ENCODE data around the gene G2E3.

Gene G2E3

DNA sequence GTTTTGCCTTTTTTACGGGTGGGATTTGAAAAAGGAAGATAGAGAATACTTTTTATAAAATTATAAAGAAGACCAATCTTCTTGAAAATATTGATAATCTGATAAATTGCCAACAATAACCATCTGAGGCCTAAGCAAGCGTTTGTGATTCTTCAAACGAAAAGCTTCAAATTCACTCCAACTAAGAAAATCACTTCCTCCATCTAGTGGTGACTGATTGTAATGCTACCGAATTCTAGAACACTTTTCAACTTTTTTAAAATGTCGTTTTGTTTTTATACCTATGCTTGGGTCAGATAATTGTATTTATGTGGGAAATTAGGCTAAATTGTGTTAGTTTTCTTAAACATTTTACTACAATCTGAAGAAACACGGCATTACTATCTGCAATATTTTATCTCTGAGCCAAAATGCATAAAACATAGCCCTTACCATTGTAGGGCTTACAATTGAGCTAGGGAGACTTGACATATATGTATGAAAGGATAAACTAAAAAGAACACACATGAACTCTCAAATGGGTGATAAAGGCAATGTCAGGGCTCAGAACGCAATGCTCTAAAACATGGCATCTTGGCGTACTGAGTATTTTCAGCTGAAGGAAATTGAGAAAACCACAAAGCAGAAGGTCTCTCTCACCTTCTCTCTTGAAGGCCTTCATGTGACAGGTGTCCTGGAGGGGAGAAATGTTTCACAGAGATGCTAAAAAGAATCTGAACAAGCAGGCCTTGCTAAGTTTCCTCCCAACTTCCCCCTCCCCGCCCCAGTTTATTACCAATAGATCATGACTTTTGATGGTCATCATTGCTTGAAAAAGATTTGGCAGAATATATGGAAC, 36.8 kb upstream of the G2E3 start:
- Histone ChIP-seq H3K36me3 (ENCODE audit: control insufficient read depth, insufficient read depth, low read length) (no peaks in the 10 kb centered on the region), H3K27me3 (replicated peaks; ENCODE audit: control insufficient read depth, insufficient read depth, low read length) (no peaks in the 10 kb centered on the region), H3K4me3 (replicated peaks; ENCODE audit: low read depth, low read length) (no peak overlapping the region)
- peak; percentile 16 for DNase-seq (ENCODE audit: extremely low read depth, insufficient read length)
- TF ChIP-seq, protein P1, sequence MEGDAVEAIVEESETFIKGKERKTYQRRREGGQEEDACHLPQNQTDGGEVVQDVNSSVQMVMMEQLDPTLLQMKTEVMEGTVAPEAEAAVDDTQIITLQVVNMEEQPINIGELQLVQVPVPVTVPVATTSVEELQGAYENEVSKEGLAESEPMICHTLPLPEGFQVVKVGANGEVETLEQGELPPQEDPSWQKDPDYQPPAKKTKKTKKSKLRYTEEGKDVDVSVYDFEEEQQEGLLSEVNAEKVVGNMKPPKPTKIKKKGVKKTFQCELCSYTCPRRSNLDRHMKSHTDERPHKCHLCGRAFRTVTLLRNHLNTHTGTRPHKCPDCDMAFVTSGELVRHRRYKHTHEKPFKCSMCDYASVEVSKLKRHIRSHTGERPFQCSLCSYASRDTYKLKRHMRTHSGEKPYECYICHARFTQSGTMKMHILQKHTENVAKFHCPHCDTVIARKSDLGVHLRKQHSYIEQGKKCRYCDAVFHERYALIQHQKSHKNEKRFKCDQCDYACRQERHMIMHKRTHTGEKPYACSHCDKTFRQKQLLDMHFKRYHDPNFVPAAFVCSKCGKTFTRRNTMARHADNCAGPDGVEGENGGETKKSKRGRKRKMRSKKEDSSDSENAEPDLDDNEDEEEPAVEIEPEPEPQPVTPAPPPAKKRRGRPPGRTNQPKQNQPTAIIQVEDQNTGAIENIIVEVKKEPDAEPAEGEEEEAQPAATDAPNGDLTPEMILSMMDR (IDR thresholded peaks at IDR 0.05; ENCODE audit: insufficient read depth, low read length, poor library complexity, severe bottlenecking), result peak; percentile 58

GRCh38 chr14:30525833-30526232, 33.1 kb upstream of the G2E3 start:
- no peaks in the 10 kb centered on the region for H3K36me3 ChIP-seq (ENCODE audit: control insufficient read depth, insufficient read depth, low read length)
- H3K4me3 ChIP-seq (replicated peaks; ENCODE audit: low read depth, low read length), result no peak overlapping the region
- TF ChIP-seq, protein P1 (IDR thresholded peaks at IDR 0.05; ENCODE audit: insufficient read depth, low read length, poor library complexity, severe bottlenecking), result no peak
- H3K27me3 ChIP-seq (replicated peaks; ENCODE audit: control insufficient read depth, insufficient read depth, low read length), result no peaks in the 10 kb centered on the region
- no peak for DNase-seq (ENCODE audit: extremely low read depth, insufficient read length)

DNA sequence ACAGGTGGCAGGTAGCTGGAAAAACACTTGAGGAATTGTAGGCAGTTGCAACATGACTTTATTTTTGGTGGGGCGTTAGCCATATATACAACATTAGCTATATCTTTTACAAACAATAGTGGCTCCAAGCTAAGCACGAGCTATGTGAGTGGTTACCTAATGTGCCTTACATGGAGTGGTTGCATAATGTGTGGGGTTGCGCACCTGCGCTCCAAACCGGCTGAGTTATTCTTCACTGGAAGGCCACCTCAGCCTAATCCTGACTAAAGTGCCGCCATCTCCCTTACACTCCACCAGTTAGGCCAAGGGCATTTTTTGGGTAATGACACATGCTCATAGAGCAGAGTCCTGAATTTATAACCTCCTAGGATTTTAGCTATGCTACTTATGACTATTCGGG, 31.8 kb upstream of the G2E3 start:
- TF ChIP-seq, protein P1 (IDR thresholded peaks at IDR 0.05; ENCODE audit: insufficient read depth, low read length, poor library complexity, severe bottlenecking), result no peak
- DNase-seq (ENCODE audit: extremely low read depth, insufficient read length), result no peak
- Histone ChIP-seq H3K27me3 (replicated peaks; ENCODE audit: control insufficient read depth, insufficient read depth, low read length) (no peaks in the 10 kb centered on the region), H3K36me3 (ENCODE audit: control insufficient read depth, insufficient read depth, low read length) (no peaks in the 10 kb centered on the region), H3K4me3 (replicated peaks; ENCODE audit: low read depth, low read length) (no peak overlapping the region)

DNA sequence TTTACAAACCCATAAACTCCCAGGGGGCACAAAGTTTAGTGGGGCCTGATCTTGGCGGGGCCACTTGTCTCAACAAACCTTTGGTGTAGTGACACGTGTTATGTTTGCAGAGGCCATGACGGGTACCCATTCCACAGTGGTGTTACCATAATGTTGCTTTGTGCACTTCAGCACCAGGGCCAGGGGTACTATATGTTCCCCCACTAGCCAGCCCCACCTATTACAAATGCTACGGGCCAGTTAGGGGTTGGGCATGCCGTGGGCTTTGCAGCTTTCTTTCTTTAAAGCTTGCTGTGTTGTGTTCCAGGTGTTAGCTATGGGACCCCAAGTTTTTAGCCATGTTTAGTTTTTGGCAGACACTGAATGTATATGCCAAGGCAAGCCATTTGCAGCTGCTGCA, 30.8 kb upstream of the G2E3 start:
- Histone ChIP-seq H3K4me3 (replicated peaks; ENCODE audit: low read depth, low read length) (no peak overlapping the region), H3K27me3 (replicated peaks; ENCODE audit: control insufficient read depth, insufficient read depth, low read length) (no peaks in the 10 kb centered on the region), H3K36me3 (ENCODE audit: control insufficient read depth, insufficient read depth, low read length) (no peaks in the 10 kb centered on the region)
- DNase-seq (ENCODE audit: extremely low read depth, insufficient read length), result no peak
- TF ChIP-seq, protein P1 (IDR thresholded peaks at IDR 0.05; ENCODE audit: insufficient read depth, low read length, poor library complexity, severe bottlenecking), result no peak

DNA sequence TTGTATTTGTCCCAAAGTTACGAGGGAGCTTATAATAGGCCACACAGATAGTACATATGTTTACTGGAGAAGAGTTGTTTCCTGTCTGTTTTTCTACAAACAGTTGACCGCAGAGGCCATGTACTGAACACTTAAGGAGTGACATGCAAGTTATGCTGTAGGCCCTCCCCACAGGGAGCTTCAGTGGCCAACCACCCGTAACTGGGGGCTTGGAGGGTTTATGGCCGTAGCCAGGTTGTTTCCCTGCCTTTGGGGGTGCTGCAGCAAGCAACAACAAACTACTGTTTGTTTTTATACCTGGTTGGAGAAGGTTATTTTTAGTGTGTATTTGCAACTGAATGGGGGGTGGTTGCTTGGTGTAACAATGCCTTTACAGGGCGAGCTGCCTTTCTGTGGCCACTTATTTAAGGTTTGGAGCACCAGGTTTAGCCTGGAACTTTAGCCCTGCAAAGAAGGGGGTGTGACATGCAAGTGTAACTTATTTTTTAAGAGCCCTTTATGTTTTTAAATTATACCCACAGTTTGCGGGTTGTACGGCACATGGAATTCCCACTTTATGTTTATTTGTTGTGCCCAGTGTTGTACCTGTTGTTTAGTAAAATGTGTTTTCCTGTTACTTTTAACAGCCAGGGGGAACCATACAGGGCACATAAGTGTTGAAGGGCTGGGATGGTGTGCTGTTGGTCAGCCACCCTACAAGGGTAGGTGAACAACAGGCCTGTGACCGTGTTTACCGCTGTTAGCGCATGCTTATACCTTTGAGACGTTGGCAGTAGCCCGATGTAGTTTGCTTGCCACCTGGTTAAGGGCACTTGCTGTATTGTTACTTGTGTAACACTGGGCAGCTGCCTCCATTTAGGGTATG, 29.9 kb upstream of the G2E3 start:
- no peaks in the 10 kb centered on the region for H3K36me3 ChIP-seq (ENCODE audit: control insufficient read depth, insufficient read depth, low read length)
- TF ChIP-seq, protein P1 (IDR thresholded peaks at IDR 0.05; ENCODE audit: insufficient read depth, low read length, poor library complexity, severe bottlenecking), result no peak
- DNase-seq (ENCODE audit: extremely low read depth, insufficient read length), result no peak

More for the DNA sequence above, 29.9 kb upstream of the G2E3 start:
- Histone ChIP-seq H3K4me3 (replicated peaks; ENCODE audit: low read depth, low read length) (no peak overlapping the region), H3K27me3 (replicated peaks; ENCODE audit: control insufficient read depth, insufficient read depth, low read length) (no peaks in the 10 kb centered on the region)

Data from GM06990 (cell line).